HG03175 (cell line): ENCODE measurements around the gene XKRX.

Experiments used
- ATAC-seq: cut with Tn5 transposase; IDR thresholded peaks from one replicate; pipeline ENCODE4 v1.9.1; 2021; ENCODE audit warnings: mild to moderate bottlenecking, moderate library complexity; ENCODE audit not compliant: unreplicated experiment

XKRX gene

GRCh38 chrX:100895365-100896075 is 33.2 kb downstream of the XKRX start:
- ATAC-seq = peak; percentile 43

GRCh38 chrX:100883654-100884053 is 45.1 kb downstream of the XKRX start:
- no peak for ATAC-seq

GRCh38 chrX:100880368-100880767 is 48.3 kb downstream of the XKRX start:
- ATAC-seq = no peak

- no peak for ATAC-seq
Measured at GRCh38 chrX:100874325-100874724, 54.4 kb downstream of the XKRX start, which contains the start of gene NOX1. TSS of gene NOX1 (minus strand) at chrX:100874359. CDS start at chrX:100874139, 220 bp downstream.

- no peak for ATAC-seq
Measured at GRCh38 chrX:100871594-100872560, 56.8 kb downstream of the XKRX start.

GRCh38 chrX:100870527-100870926 is 58.2 kb downstream of the XKRX start:
- ATAC-seq = no peak

GRCh38 chrX:100868273-100868672 is 60.4 kb downstream of the XKRX start:
- no peak for ATAC-seq

- ATAC-seq = no peak
Measured at GRCh38 chrX:100864657-100865391, 63.9 kb downstream of the XKRX start.
